Hematopoietic multipotent progenitor cell treated with erythropoietin and hydrocortisone succinate and interleukin-3 and kit ligand, for 6 days (in vitro differentiated cells): ENCODE results near the gene CDK5RAP1.
A peak's percentile ranks its signal among the peaks of the same experiment; 100 is the strongest.

Experiments
- DNase-seq: peaks from one replicate; pipeline ENCODE4 v3.0.0-alpha.2; 2015

CDK5RAP1 gene

DNA sequence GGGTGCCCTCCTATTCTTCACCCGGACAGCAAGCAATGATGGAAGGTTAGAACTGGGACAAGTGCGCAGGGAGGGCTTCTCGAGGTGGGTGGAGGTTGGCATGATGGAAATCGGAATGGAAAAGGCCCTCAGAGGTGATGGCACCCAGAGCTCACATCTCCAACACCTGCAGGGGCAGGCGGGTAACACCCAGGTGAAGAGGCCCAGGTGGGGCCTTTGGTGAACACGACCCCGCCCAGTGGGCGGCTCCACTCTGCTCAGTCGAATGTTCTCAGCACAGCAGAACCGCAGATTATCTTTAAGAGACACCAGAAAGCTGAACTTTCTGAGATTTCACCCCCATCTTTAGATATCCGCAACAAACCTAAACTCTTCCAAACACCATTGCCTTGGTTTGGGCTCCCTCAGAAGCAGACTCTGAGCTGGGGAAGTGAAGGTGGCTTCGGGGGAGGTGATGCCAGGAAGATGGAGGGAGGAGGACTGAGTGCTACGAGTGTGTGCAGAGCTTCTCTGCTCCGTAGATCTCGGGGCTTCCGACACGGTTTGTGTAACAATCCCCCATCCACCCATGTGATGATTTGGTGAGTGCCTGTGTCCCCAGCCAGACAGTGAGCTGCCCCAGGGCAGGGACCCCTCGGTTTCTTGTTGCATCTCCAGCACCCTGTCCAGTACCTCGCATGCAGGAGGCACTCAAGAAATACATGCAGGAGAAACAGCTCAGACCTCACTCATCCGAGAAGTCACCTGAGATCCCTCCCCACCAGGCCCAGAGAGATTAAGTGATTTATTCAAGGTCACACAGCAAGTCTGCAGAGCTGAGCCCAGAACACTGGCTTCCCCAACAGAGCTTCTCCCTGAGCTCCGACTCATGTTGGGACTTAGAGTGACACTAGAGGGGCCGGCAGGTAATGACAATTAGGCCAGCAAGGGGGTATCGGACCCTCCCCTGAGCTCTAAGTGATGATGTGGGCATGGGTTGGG lies 72.9 kb downstream of the CDK5RAP1 start:
- DNase-seq = no peak

DNA sequence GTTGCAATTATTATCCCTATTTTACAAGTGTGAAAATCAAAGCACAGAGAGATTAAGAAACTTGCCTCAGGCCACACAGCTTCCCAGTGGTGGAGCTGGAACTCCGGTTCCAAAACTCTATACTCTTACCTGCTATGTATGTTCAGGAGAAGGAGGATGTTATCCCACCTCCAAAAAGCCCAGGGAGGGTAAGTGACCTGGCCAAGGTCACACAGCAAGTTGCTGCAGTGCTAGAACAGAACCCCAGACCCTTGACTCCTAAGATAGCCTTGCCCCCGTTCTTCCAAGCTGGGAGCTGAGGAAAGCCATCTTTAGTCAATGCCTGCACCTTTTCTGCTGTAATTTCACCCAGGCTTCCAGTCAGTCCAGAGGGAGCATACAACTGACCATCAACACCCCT lies 76.0 kb downstream of the CDK5RAP1 start:
- no peak for DNase-seq

- no peak for DNase-seq
Measured at GRCh38 chr20:33323236-33323635, 78.1 kb downstream of the CDK5RAP1 start.

DNA sequence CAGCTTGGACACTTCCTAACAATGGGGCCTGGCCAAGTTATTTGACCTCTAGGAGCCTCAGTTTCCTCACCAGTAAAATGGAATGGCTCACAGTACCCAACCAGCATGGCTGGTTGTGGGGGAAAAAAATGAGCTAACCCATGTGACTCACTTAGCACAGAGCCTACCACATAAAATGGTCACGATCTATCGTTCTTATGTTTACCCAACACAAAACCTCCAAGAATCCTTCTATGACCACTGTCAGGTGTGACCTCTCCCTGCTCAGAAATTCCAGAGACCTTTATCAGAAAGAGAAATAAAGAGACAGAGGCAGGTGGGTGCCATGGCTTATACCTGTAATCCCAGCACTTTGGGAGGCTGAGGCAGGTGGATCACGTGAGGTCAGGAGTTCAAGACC lies 78.9 kb downstream of the CDK5RAP1 start:
- no peak for DNase-seq

- DNase-seq = peak; percentile 70
Measured at GRCh38 chr20:33320006-33320405, 81.3 kb downstream of the CDK5RAP1 start.

DNA sequence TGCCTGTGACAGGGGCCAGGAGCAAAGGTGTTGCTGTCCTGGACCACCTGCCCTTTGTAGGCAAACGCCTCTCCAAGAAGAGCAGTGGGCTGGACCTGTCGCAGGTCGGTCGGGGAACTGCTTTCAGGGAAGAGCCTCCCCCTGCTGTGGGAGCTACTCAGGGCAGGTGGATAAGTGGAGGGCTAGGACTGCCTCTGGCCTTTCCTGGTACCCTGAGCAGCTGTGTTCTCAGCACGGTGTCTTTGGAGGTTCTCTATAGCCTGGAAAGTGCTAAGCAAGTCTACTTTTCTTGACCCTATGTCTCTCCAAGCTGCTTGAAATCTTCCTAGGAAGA lies 83.3 kb downstream of the CDK5RAP1 start:
- DNase-seq = no peak

- no peak for DNase-seq
Measured at GRCh38 chr20:33317424-33318095, 83.8 kb downstream of the CDK5RAP1 start.

DNA sequence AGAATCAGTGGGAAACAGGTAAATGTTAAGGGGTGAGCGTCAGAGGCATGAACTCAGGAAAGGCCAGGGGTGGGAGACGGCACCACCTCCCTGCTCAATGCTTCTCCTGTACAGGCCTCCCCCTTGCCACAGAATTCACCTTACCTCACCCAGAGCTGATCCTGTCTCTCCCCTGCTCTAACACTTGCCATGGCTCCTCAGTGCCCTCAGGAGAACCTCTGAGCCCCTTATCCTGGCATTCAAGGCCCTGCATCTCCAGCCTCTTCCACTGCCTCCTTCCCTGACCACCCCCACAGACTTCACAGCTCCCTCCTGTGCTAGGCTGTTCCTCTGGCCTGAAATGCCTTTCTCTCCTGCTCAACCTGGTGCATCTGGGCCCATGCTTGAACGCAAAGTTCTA lies 84.4 kb downstream of the CDK5RAP1 start:
- DNase-seq = no peak

DNA sequence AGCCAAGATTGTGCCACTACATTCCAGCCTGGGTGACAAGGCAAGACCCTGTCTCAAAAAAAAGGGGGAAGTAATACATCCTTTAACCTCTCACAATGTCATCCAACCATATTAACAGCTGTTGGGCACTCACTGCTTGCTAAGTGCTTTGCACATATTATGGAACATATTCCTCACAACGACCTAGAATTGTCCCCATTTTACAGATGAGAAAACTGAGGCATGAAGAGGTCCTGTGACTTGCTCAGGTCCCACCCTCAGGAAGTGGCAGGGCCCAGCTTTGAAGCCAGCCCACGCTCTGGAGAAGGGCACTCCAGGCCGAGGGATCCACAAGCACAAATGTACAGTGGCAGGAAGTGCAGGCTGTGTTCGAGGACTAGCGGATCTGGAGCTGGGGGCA lies 85.0 kb downstream of the CDK5RAP1 start:
- no peak for DNase-seq

- DNase-seq = no peak
Measured at GRCh38 chr20:33313686-33314314, 87.5 kb downstream of the CDK5RAP1 start.

- DNase-seq = no peak
Measured at GRCh38 chr20:33312583-33312982, 88.7 kb downstream of the CDK5RAP1 start.

- DNase-seq = no peak
Measured at GRCh38 chr20:33311996-33312395, 89.3 kb downstream of the CDK5RAP1 start.

DNA sequence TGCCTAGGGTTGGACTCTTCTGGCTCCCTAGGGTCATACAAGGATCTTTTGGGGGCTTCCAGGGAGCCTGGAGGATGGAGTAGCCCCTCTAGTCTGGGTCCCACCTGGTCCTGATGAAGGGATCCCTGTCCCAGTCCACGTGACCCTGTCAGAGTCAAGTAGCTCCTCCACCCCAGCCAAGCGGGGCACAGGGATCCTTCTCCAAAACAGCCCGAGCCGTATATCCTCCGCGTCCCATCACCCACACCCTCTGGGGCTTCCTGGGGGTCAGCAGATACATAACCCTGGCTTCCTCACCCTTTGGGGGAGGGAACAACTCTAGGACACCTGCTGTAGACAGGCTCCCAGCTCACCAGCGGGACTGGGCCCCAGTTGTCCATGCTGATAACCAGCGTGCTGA lies 90.3 kb downstream of the CDK5RAP1 start:
- DNase-seq = no peak

DNA sequence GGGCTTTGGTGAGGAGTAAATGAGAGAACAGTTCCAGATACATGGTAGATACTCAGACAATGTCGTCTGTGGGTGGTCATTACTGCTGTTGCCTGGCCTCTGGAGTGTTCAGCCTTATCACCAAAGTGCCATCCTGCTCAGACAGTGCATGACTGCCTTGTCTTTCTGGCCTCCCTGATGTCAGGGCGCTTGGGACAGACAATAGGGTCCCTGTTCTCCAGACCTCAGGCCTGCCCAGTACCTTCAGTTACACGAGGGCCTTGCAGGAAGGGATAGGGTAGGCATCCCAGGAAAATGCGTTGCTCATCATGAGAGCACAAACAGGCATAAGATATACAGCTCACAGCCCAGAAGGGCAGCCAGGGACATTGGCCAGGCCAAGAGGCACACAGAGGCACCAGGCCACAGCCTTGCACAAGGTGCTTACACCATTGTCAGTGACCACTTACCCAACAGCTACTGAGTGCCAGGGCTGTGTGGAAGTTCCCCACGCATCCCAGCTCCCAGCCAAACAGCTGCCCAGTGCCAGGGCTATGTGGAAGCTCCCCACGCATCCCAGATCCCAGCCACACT lies 90.9 kb downstream of the CDK5RAP1 start:
- DNase-seq = no peak

- no peak for DNase-seq
Measured at GRCh38 chr20:33309631-33310030, 91.7 kb downstream of the CDK5RAP1 start.
